HCT116 (cell line): ENCODE results near the gene ELMOD1. TPM values are rescaled to one million over a fixed set of nuclear protein-coding genes. Genes with fewer than 3 reads are reported as not detected.

Source experiments
- ATAC-seq: fragments of 200-7000 bp; cut with Tn5 transposase; 2 replicates; pipeline ENCODE4 v1.9.1; 2020; ENCODE audit warnings: mild to moderate bottlenecking, moderate library complexity
- BruUV-seq: library from RNA; stranded (reverse); fragments of 400-500 nt; replicated peaks from 2 replicates; lab custom pipeline; 2021; lab: Mats Ljungman, UMichigan
- CTCF ChIA-PET: fragments of 300-600 bp; sonication (Branson Sonifier 250); formaldehyde crosslinking; loops from one replicate; lab custom pipeline; 2021; ENCODE audit warnings: antibody characterized with exemption; lab: Charles Lee
- POLR2A ChIA-PET: fragments of 300-600, 350-600 bp; sonication (Branson Sonifier 250); formaldehyde crosslinking; loops from one replicate; lab custom pipeline; 2021; ENCODE audit warnings: antibody characterized with exemption; lab: Charles Lee
- RAD21 ChIA-PET, 2 experiments: fragments of 300-600 bp; sonication (Branson Sonifier 250); formaldehyde crosslinking; loops; one replicate each; lab custom pipeline; 2023; ENCODE audit warnings: low total read pairs in 2 of 2; ENCODE audit not compliant: uncharacterized antibody in 2 of 2, unreplicated experiment in 2 of 2, low non-redundant PET in 1 of 2; lab: Charles Lee
- DNase-seq: peaks from one replicate; pipeline ENCODE4 v3.0.0-alpha.2; 2010; ENCODE audit warnings: low read depth, low spot score
- H2AFZ ChIP-seq: fragments of 200-600 bp; shearing (Covaris generic), sonication (generic); 2 replicates; pipeline ENCODE4 v1.6.1; 2017; ENCODE audit warnings: low read depth, mixed run types, mixed read lengths, antibody characterized with exemption, low read length; ENCODE audit not compliant: poor library complexity, severe bottlenecking
- H3K27ac ChIP-seq: 2 replicates; pipeline ENCODE4 v1.5.1; 2012; ENCODE audit warnings: low read depth, low read length
- H3K27me3 ChIP-seq: fragments of 200-600 bp; sonication (generic); 2 replicates; pipeline ENCODE4 v1.6.1; 2016; ENCODE audit warnings: mixed run types, low read length, mixed read lengths; ENCODE audit not compliant: insufficient read depth
- H3K36me3 ChIP-seq, 2 experiments: fragments of 200-500 bp in 1 of 2; fragments of 200-600 bp in 1 of 2; sonication (Bioruptor generic) in 1 of 2; sonication (generic) in 1 of 2; 2 replicates each; pipeline versions ENCODE4 v1.5.1 to v1.6.1; 2014 to 2016; ENCODE audit warnings: low read length in 2 of 2, inconsistent platforms in 1 of 2, mixed read lengths in 1 of 2, mixed run types in 1 of 2; ENCODE audit not compliant: insufficient read depth in 2 of 2, control insufficient read depth in 1 of 2
- H3K4me1 ChIP-seq, 2 experiments: fragments of 200-600 bp in 1 of 2; sonication (generic) in 1 of 2; 2 replicates each; pipeline versions ENCODE4 v1.5.1 to v1.6.1; 2012 to 2017; ENCODE audit warnings: low read length in 2 of 2, inconsistent platforms in 1 of 2, mild to moderate bottlenecking in 1 of 2, mixed read lengths in 1 of 2, mixed run types in 1 of 2, moderate library complexity in 1 of 2; ENCODE audit not compliant: insufficient read depth in 2 of 2, control insufficient read depth in 1 of 2
- H3K4me2 ChIP-seq: fragments of 200-600 bp; sonication (generic); 2 replicates; pipeline ENCODE4 v1.6.1; 2017; ENCODE audit warnings: mixed run types, low read length, mixed read lengths
- H3K4me3 ChIP-seq, 2 experiments: fragments of 200-600 bp in 1 of 2; sonication (generic) in 1 of 2; replicated peaks in 1 of 2; 2 replicates each; pipeline ENCODE4 v1.5.1; 2011 to 2016; ENCODE audit warnings: low read length in 2 of 2, control low read depth in 1 of 2, low read depth in 1 of 2, mild to moderate bottlenecking in 1 of 2, mixed read lengths in 1 of 2, mixed run types in 1 of 2
- H3K79me2 ChIP-seq: fragments of 200-600 bp; sonication (generic); 2 replicates; pipeline ENCODE4 v1.6.1; 2017; ENCODE audit warnings: mild to moderate bottlenecking, mixed run types, low read length, moderate library complexity, mixed read lengths; ENCODE audit not compliant: insufficient read depth
- H3K9ac ChIP-seq: fragments of 200-600 bp; sonication (generic); 2 replicates; pipeline ENCODE4 v1.6.1; 2016; ENCODE audit warnings: low read length, mixed read lengths
- H3K9me2 ChIP-seq: fragments of 200-600 bp; sonication (generic), shearing (Covaris generic); 2 replicates; pipeline ENCODE4 v1.6.1; 2017; ENCODE audit warnings: mixed run types, mild to moderate bottlenecking, moderate library complexity; ENCODE audit not compliant: insufficient read depth
- H3K9me3 ChIP-seq, 2 experiments: fragments of 200-500 bp in 1 of 2; fragments of 200-600 bp in 1 of 2; sonication (Bioruptor generic) in 1 of 2; sonication (generic) in 1 of 2; 2 replicates each; pipeline ENCODE4 v1.6.1; 2014 to 2017; ENCODE audit warnings: low read length in 2 of 2, mixed read lengths in 2 of 2, inconsistent platforms in 1 of 2, low read depth in 1 of 2, mild to moderate bottlenecking in 1 of 2, mixed run types in 1 of 2, moderate library complexity in 1 of 2; ENCODE audit not compliant: control insufficient read depth in 1 of 2, insufficient read depth in 1 of 2
- H4K20me1 ChIP-seq: fragments of 200-600 bp; sonication (generic), shearing (Covaris generic); 2 replicates; pipeline ENCODE4 v1.6.1; 2017; ENCODE audit warnings: mixed run types, mild to moderate bottlenecking, moderate library complexity; ENCODE audit not compliant: insufficient read depth
- CBX3 ChIP-seq: IDR thresholded peaks from 2 replicates; pipeline ENCODE4 v1.6.1; 2012; ENCODE audit warnings: low read depth
- CTCF ChIP-seq, 3 experiments: fragments of 200-600 bp in 1 of 3; sonication (generic) in 1 of 3; IDR thresholded peaks in 2 of 3; conservative IDR thresholded peaks in 1 of 3; 2 replicates each; pipeline ENCODE4 v1.5.1; 2012 to 2017; ENCODE audit warnings: low read depth in 2 of 3, low read length in 2 of 3, antibody characterized with exemption in 1 of 3, borderline replicate concordance in 1 of 3, control low read depth in 1 of 3, mild to moderate bottlenecking in 1 of 3, mixed read lengths in 1 of 3, mixed run types in 1 of 3, moderate library complexity in 1 of 3; ENCODE audit not compliant: insufficient read depth in 1 of 3
- EZH2 ChIP-seq: fragments of 200-600 bp; sonication (generic); IDR thresholded peaks from 2 replicates; pipeline ENCODE4 v1.6.1; 2017; ENCODE audit warnings: antibody characterized with exemption, mixed run types
- EZH2phosphoT487 ChIP-seq: fragments of 200-600 bp; IDR thresholded peaks from 2 replicates; pipeline ENCODE4 v1.6.1; 2018; ENCODE audit warnings: antibody characterized with exemption, borderline replicate concordance
- JUND ChIP-seq: IDR thresholded peaks from 2 replicates; pipeline ENCODE4 v1.6.1; 2012
- MAX ChIP-seq: IDR thresholded peaks from 2 replicates; pipeline ENCODE4 v1.6.1; 2012
- POLR2AphosphoS5 ChIP-seq: IDR thresholded peaks from 2 replicates; pipeline ENCODE4 v1.6.1; 2011; ENCODE audit warnings: mild to moderate bottlenecking, low read depth, low read length, moderate library complexity
- REST ChIP-seq: IDR thresholded peaks from 2 replicates; pipeline ENCODE4 v1.6.1; 2012; ENCODE audit warnings: low read depth
- SIN3A ChIP-seq: IDR thresholded peaks from 2 replicates; pipeline ENCODE4 v1.6.1; 2012; ENCODE audit warnings: low read depth
- SP1 ChIP-seq: IDR thresholded peaks from 2 replicates; pipeline ENCODE4 v1.6.1; 2012; ENCODE audit warnings: low read depth
- ZBTB33 ChIP-seq: IDR thresholded peaks from 2 replicates; pipeline ENCODE4 v1.6.1; 2011; ENCODE audit warnings: mild to moderate bottlenecking, low read length, moderate library complexity; ENCODE audit not compliant: insufficient replicate concordance; ENCODE audit errors: extremely low read depth
- ZFX ChIP-seq: fragments of 450-650 bp; IDR thresholded peaks from 2 replicates; pipeline ENCODE4 v1.6.1; 2017
- ZNF274 ChIP-seq: fragments of 200-500 bp; sonication (Bioruptor generic); IDR thresholded peaks from 2 replicates; pipeline ENCODE4 v1.6.1; 2014; ENCODE audit warnings: mild to moderate bottlenecking, low read depth, low read length, inconsistent platforms
- intact Hi-C: fragments of 100-400 bp; cut with micrococcal nuclease; formaldehyde crosslinking; loops from 2 replicates; pipeline ENCODE4 v1.10.0; 2022
- total RNA-seq: library from RNA; stranded (reverse); gene quantifications from one replicate; pipeline ENCODE4 v1.2.1, GENCODE V29; 2021; ENCODE audit not compliant: unreplicated experiment
- TF ChIP-seq, protein P1 (sequence below): IDR thresholded peaks from 2 replicates; pipeline ENCODE4 v1.6.1; 2012

ELMOD1 gene
- total RNA-seq, 1 experiment from 2014 or later: 2.9 TPM

DNA sequence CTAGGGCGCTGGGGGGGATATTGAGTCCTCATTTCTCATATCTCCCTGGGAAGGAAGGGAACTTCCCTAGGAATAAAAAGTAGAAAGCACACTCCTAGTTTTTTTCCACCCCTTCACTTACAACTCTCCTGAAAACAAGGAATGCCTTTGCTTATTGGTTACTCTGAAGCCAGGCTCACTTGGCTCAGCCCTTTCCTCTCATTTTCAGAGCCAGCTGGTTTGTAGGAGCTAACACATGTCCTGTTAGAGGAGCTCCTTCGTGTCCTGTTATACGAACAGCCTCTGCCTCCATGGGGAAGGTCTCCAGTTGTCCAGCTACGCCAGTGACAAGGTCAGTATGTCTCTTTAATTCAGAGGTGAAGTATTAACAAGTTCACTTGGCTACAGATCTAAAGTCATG lies 43.0 kb upstream of the ELMOD1 start:
- TF ChIP-seq SIN3A (no peak), CBX3 (no peak), MAX (no peak), SP1 (no peak), EZH2phosphoT487 (no peak), EZH2 (no peak), CTCF (IDR thresholded peaks at IDR 0.05 in 2 of 3, conservative IDR thresholded peaks at IDR 0.05 in 1 of 3; ENCODE audit: borderline replicate concordance in 1 of 3, insufficient read depth in 1 of 3, low read depth in 2 of 3, low read length in 2 of 3) (no peak), ZBTB33 (no peak), POLR2AphosphoS5 (no peak), REST (no peak), JUND (no peak), ZNF274 (no peak), ZFX (no peak)
- TF ChIP-seq, protein P1, sequence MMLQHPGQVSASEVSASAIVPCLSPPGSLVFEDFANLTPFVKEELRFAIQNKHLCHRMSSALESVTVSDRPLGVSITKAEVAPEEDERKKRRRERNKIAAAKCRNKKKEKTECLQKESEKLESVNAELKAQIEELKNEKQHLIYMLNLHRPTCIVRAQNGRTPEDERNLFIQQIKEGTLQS: no peak
- no peaks in the 10 kb centered on the region for H3K9me2 ChIP-seq
- RAD21 ChIA-PET: no interaction called here
- peaks cover 12 to 16% of the 10 kb centered on the region in 2 experiments for H3K4me1 ChIP-seq
- H3K79me2 ChIP-seq: no peaks in the 10 kb centered on the region
- POLR2A ChIA-PET: no interaction called here
- H3K27ac ChIP-seq: no peak overlapping the region
- intact Hi-C loops: no loop called here
- H3K4me2 ChIP-seq: no peak overlapping the region
- no peaks in the 10 kb centered on the region for H3K27me3 ChIP-seq
- no peak overlapping the region for H2AFZ ChIP-seq
- H4K20me1 ChIP-seq: no peaks in the 10 kb centered on the region; the same call in 1 of the 2 replicates
- no peak overlapping the region for H3K9ac ChIP-seq
- ATAC-seq: no peak
- BruUV-seq: no TSS peak
- no peak overlapping the region for H3K4me3 ChIP-seq
- CTCF ChIA-PET: interaction anchor here (3.4 kb wide), 1 partner anchor 141 kb away, joined by 29 read pairs; no protein-coding TSS in a partner anchor
- no peak for DNase-seq
- peaks cover 0 to 5% of the 10 kb centered on the region in 2 experiments; a peak in 2 of 4 replicates for H3K36me3 ChIP-seq
- H3K9me3 ChIP-seq: no peaks in the 10 kb centered on the region
